ENCODE data around the gene PCDHA7. TPM values are rescaled to one million over a fixed set of nuclear protein-coding genes. Genes with fewer than 3 reads are reported as not detected.
"Not testable (repeated sequence)": the region's sequence is repeated elsewhere in the genome, so short reads cannot be mapped to it uniquely, and the experiment has no call there.

PCDHA7 gene
- total RNA-seq, 2 experiments from 2014 or later, result not detected

DNA sequence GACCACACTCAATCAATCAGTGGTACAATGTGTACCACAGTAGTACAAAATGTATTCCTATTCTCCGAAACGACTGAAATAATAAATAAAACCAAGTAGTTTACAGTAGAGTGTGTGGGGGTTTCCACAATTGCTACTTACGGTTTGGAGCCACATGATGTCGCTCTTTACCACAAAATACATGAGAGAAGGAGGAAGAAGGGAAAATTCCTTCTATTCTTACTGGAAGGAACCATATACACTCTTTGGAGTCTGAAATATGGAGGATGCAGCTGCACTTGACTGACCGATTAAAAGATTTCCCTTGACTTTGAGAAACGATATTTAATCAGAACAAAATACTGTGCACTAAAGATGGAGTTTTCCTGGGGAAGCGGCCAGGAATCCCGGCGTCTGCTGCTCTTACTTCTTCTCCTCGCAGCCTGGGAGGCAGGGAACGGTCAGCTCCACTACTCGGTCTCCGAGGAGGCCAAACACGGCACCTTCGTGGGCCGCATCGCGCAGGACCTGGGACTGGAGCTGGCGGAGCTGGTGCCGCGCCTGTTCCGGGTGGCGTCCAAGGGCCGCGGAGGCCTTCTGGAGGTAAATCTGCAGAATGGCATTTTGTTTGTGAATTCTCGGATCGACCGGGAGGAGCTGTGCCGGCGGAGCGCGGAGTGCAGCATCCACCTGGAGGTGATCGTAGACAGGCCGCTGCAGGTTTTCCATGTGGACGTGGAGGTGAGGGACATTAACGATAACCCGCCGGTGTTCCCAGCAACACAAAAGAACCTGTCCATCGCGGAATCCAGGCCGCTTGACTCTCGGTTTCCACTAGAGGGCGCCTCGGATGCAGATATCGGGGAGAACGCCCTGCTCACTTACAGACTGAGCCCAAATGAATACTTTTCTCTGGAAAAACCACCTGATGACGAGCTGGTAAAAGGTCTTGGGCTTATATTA, 27.0 kb upstream of the PCDHA7 start, which contains the start of gene PCDHA4:
Gene PCDHA4 (plus strand): TSS at position 235 of the 942 bp plus-strand sequence.
- DNase-seq, result no peak
- H3K36me3 Mint-ChIP-seq (ENCODE audit: low read depth), result peaks cover 7% of the 10 kb centered on the region
- ChIA-PET CTCF (no interaction called here), POLR2A (no interaction called here)
- no peak within 1 kb of the TSS for H3K27ac Mint-ChIP-seq
- H3K9me3 Mint-ChIP-seq, result peaks cover 26% of the 10 kb centered on the region
- no peaks in the 10 kb centered on the region for H3K4me1 Mint-ChIP-seq
- H3K4me3 Mint-ChIP-seq, result no peak within 1 kb of the TSS
- no peaks in the 10 kb centered on the region for H3K27me3 Mint-ChIP-seq

DNA sequence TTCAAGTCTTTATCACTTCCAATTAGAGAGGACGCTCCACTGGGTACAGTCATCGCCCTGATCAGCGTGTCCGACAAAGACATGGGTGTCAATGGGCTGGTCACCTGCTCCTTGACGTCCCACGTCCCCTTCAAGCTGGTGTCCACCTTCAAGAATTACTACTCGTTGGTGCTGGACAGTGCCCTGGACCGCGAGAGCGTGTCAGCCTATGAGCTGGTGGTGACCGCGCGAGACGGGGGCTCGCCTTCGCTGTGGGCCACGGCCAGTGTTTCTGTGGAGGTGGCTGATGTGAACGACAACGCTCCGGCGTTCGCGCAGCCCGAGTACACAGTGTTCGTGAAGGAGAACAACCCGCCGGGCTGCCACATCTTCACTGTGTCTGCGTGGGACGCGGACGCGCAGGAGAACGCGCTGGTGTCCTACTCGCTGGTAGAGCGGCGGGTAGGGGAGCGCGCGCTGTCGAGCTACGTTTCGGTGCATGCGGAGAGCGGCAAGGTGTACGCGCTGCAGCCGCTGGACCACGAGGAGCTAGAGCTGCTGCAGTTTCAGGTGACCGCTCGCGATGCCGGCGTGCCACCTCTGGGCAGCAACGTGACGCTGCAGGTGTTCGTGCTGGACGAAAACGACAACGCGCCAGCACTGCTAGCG, 25.7 kb upstream of the PCDHA7 start:
- H3K9me3 Mint-ChIP-seq, result peaks cover 23% of the 10 kb centered on the region
- CTCF ChIA-PET; H3K27me3 Mint-ChIP-seq; H3K4me3 Mint-ChIP-seq; DNase-seq; H3K36me3 Mint-ChIP-seq (ENCODE audit: low read depth); H3K27ac Mint-ChIP-seq; H3K4me1 Mint-ChIP-seq; POLR2A ChIA-PET: not testable (repeated sequence)

GRCh38 chr5:140808889-140809291, 25.2 kb upstream of the PCDHA7 start:
- ChIA-PET POLR2A (no interaction called here), CTCF (no interaction called here)
- peaks cover 20% of the 10 kb centered on the region for H3K9me3 Mint-ChIP-seq
- no peaks in the 10 kb centered on the region for H3K4me1 Mint-ChIP-seq
- DNase-seq, result no peak
- peaks cover 2% of the 10 kb centered on the region for H3K36me3 Mint-ChIP-seq (ENCODE audit: low read depth)
- no peaks in the 10 kb centered on the region for H3K27me3 Mint-ChIP-seq
- no peak overlapping the region for H3K27ac Mint-ChIP-seq
- H3K4me3 Mint-ChIP-seq, result no peak overlapping the region

DNA sequence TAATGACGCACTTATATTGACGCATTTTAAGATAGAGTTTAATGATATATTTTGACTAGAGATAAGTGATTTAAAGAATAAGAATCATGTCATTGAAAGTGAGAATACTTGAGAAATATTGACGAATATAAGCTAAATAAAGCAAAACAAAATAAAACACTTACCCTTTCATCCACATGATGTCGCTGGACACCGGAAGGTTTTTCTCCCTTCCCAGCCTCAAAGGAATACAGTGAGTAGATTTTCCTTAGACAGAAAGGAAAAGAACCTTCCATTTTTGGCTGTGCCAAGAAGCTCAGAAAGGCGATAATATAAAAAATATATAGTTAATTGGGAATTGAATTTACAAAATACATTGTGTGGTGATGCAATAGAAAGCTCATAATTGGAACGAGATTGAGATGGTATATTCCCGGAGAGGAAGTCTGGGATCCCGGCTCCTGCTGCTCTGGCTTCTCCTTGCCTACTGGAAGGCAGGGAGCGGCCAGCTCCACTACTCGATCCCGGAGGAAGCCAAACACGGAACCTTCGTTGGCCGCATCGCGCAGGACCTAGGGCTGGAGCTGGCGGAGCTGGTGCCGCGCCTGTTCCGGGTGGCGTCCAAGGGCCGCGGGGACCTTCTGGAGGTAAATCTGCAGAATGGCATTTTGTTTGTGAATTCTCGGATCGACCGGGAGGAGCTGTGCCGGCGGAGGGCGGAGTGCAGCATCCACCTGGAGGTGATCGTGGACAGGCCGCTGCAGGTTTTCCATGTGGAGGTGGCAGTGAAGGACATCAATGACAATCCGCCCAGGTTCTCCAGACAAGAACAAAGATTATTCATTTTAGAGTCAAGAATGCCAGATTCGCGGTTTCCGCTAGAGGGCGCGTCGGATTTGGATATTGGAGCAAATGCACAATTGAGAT, 12.4 kb upstream of the PCDHA7 start, which contains the start of gene PCDHA5:
Gene PCDHA5 (plus strand): TSS at position 239 of the 906 bp plus-strand sequence.
- H3K4me1 Mint-ChIP-seq, result no peaks in the 10 kb centered on the region

GRCh38 chr5:140822281-140822629, 11.8 kb upstream of the PCDHA7 start:
- POLR2A ChIA-PET, result no interaction called here
- Mint-ChIP-seq H3K27ac (no peak overlapping the region), H3K9me3 (peaks cover 11% of the 10 kb centered on the region), H3K4me3 (no peak overlapping the region), H3K36me3 (ENCODE audit: low read depth) (no peaks in the 10 kb centered on the region), H3K4me1 (no peaks in the 10 kb centered on the region), H3K27me3 (no peaks in the 10 kb centered on the region)
- CTCF ChIA-PET, result interaction anchor here (1.3 to 1.5 kb wide), 2 partner anchors 10 to 17 kb away, joined by 3 to 4 read pairs; no protein-coding TSS in a partner anchor
- DNase-seq, result no peak

More for the DNA sequence above, 12.4 kb upstream of the PCDHA7 start, which contains the start of gene PCDHA5:
- POLR2A ChIA-PET, result no interaction called here
- no peak for DNase-seq
- Mint-ChIP-seq H3K36me3 (ENCODE audit: low read depth) (no peaks in the 10 kb centered on the region), H3K9me3 (peaks cover 8% of the 10 kb centered on the region), H3K27me3 (no peaks in the 10 kb centered on the region), H3K27ac (no peak within 1 kb of the TSS), H3K4me3 (no peak within 1 kb of the TSS)
- CTCF ChIA-PET, result interaction anchor here (1.3 to 1.5 kb wide), 2 partner anchors 9 to 16 kb away, joined by 3 to 4 read pairs; no protein-coding TSS in a partner anchor

DNA sequence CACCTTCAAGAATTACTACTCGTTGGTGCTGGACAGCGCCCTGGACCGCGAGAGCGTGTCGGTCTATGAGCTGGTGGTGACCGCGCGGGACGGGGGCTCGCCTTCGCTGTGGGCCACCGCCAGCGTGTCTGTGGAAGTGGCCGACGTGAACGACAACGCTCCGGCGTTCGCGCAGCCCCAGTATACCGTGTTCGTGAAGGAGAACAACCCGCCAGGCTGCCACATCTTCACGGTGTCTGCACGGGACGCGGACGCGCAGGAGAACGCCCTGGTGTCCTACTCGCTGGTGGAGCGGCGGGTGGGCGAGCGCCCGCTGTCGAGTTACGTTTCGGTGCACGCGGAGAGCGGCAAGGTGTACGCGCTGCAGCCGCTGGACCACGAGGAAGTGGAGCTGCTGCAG, 11.1 kb upstream of the PCDHA7 start:
- peaks cover 14% of the 10 kb centered on the region for H3K9me3 Mint-ChIP-seq
- DNase-seq; H3K27ac Mint-ChIP-seq; H3K27me3 Mint-ChIP-seq; H3K4me3 Mint-ChIP-seq; H3K4me1 Mint-ChIP-seq; CTCF ChIA-PET; POLR2A ChIA-PET; H3K36me3 Mint-ChIP-seq (ENCODE audit: low read depth): not testable (repeated sequence)

DNA sequence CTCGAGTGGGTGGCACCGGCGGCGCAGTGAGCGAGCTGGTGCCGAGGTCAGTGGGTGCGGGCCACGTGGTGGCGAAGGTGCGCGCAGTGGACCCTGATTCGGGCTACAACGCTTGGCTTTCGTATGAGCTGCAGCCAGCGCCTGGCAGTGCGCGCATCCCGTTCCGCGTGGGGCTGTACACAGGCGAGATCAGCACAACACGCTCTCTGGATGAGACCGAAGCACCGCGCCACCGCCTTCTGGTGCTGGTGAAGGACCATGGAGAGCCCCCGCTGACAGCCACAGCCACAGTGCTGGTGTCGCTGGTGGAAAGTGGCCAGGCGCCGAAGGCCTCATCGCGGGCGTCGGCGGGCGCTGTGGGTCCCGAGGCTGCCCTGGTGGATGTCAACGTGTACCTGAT, 10.6 kb upstream of the PCDHA7 start:
- ChIA-PET CTCF (no interaction called here), POLR2A (no interaction called here)
- DNase-seq, result no peak
- no peak overlapping the region for H3K4me3 Mint-ChIP-seq
- no peaks in the 10 kb centered on the region for H3K4me1 Mint-ChIP-seq
- H3K27me3 Mint-ChIP-seq, result no peaks in the 10 kb centered on the region
- peaks cover 16% of the 10 kb centered on the region for H3K9me3 Mint-ChIP-seq
- peaks cover 5% of the 10 kb centered on the region for H3K36me3 Mint-ChIP-seq (ENCODE audit: low read depth)
- H3K27ac Mint-ChIP-seq, result no peak overlapping the region

GRCh38 chr5:140827704-140828361, 6.2 kb upstream of the PCDHA7 start, which contains the start of gene PCDHA6:
Gene PCDHA6, plus strand, starts transcription at chr5:140827960. Its CDS starts 132 bp downstream, at chr5:140828092.
- Mint-ChIP-seq H3K4me1 (no peaks in the 10 kb centered on the region), H3K9me3 (peaks cover 17% of the 10 kb centered on the region), H3K36me3 (ENCODE audit: low read depth) (peaks cover 8% of the 10 kb centered on the region), H3K27me3 (peaks cover 4% of the 10 kb centered on the region), H3K27ac (no peak within 1 kb of the TSS), H3K4me3 (no peak within 1 kb of the TSS)
- no peak for DNase-seq
- CTCF ChIA-PET, result no interaction called here
- POLR2A ChIA-PET, result no interaction called here

- POLR2A ChIA-PET, result no interaction called here
- Mint-ChIP-seq H3K27ac (no peak overlapping the region), H3K4me3 (no peak overlapping the region), H3K4me1 (no peaks in the 10 kb centered on the region), H3K9me3 (peaks cover 20% of the 10 kb centered on the region), H3K36me3 (ENCODE audit: low read depth) (peaks cover 8% of the 10 kb centered on the region), H3K27me3 (peaks cover 5% of the 10 kb centered on the region)
- CTCF ChIA-PET, result no interaction called here
- no peak for DNase-seq
Observed at GRCh38 chr5:140828362-140828737, 5.7 kb upstream of the PCDHA7 start.

- DNase-seq, H3K4me1 Mint-ChIP-seq, H3K27ac Mint-ChIP-seq, H3K4me3 Mint-ChIP-seq, CTCF ChIA-PET, POLR2A ChIA-PET, H3K27me3 Mint-ChIP-seq: not testable (repeated sequence)
- peaks cover 26% of the 10 kb centered on the region for H3K9me3 Mint-ChIP-seq
- peaks cover 13% of the 10 kb centered on the region for H3K36me3 Mint-ChIP-seq (ENCODE audit: low read depth)
Observed at GRCh38 chr5:140829511-140830501, 4.3 kb upstream of the PCDHA7 start.

- CTCF ChIA-PET; H3K4me1 Mint-ChIP-seq; DNase-seq; POLR2A ChIA-PET; H3K27me3 Mint-ChIP-seq; H3K4me3 Mint-ChIP-seq; H3K27ac Mint-ChIP-seq; H3K36me3 Mint-ChIP-seq (ENCODE audit: low read depth): not testable (repeated sequence)
- peaks cover 13% of the 10 kb centered on the region for H3K9me3 Mint-ChIP-seq
Observed at GRCh38 chr5:140834439-140835008, 455 bp downstream of the PCDHA7 start.

Measured in activated CD4-positive, alpha-beta memory T cell treated with anti-CD3 and anti-CD28 coated beads, Interleukin-2, amount 10 ng/mL, durations not matched to agents 7 days and 5 days (primary cell).